H1 (cell line): Measurements from ENCODE around the gene CA5A. TPM values are rescaled to one million over a fixed set of nuclear protein-coding genes. Genes with fewer than 3 reads are reported as not detected.
"Not testable (repeated sequence)": the region's sequence is repeated elsewhere in the genome, so short reads cannot be mapped to it uniquely, and the experiment has no call there.

ENCODE experiments used
- CTCF ChIA-PET: fragments of 300-600 bp; sonication (Branson Sonifier 250); formaldehyde crosslinking; loops from one replicate; lab custom pipeline; 2021; ENCODE audit not compliant: partially characterized antibody; lab: Charles Lee
- POLR2A ChIA-PET: fragments of 300-600 bp; sonication (Branson Sonifier 250); formaldehyde crosslinking; loops from one replicate; lab custom pipeline; 2021; ENCODE audit warnings: inconsistent platforms; ENCODE audit not compliant: partially characterized antibody; lab: Charles Lee
- DNase-seq, 2 experiments: peaks; one replicate each; pipeline versions ENCODE4 v3.0.0 to v3.0.0-alpha.2; 2010 to 2022; ENCODE audit warnings: low spot score in 2 of 2, low read depth in 1 of 2, mixed read lengths in 1 of 2
- FAIRE-seq: peaks from 2 replicates; lab custom pipeline; 2011; peaks lifted over from hg19 to GRCh38; lab: Jason Lieb, UNC
- H2AFZ ChIP-seq: 2 replicates; pipeline ENCODE4 v1.8.1; 2012; ENCODE audit warnings: low read length, inconsistent platforms
- H2AK5ac ChIP-seq: 2 replicates; pipeline ENCODE4 v1.6.1; 2013; ENCODE audit warnings: low read depth, low read length
- H2BK120ac ChIP-seq: replicated peaks from 2 replicates; pipeline ENCODE3; 2013; ENCODE audit warnings: low read depth, low read length, inconsistent platforms
- H2BK12ac ChIP-seq: 2 replicates; pipeline ENCODE4 v1.6.1; 2013; ENCODE audit warnings: low read depth, low read length
- H2BK15ac ChIP-seq: 2 replicates; pipeline ENCODE4 v1.6.1; 2013; ENCODE audit warnings: low read length
- H2BK20ac ChIP-seq: 2 replicates; pipeline ENCODE4 v1.6.1; 2013; ENCODE audit warnings: low read length
- H2BK5ac ChIP-seq: 2 replicates; pipeline ENCODE4 v1.6.1; 2013; ENCODE audit warnings: low read depth, low read length
- H3K14ac ChIP-seq: 2 replicates; pipeline ENCODE4 v1.6.1; 2013; ENCODE audit warnings: inconsistent platforms; ENCODE audit not compliant: insufficient read length
- H3K18ac ChIP-seq: 2 replicates; pipeline ENCODE4 v1.6.1; 2013; ENCODE audit warnings: low read length; ENCODE audit errors: extremely low read depth
- H3K23ac ChIP-seq: 2 replicates; pipeline ENCODE4 v1.6.1; 2013; ENCODE audit warnings: inconsistent platforms; ENCODE audit not compliant: insufficient read length
- H3K23me2 ChIP-seq: 2 replicates; pipeline ENCODE4 v1.6.1; 2013; ENCODE audit warnings: low read depth, low read length
- H3K27ac ChIP-seq: 2 replicates; pipeline ENCODE4 v1.6.1; 2011; ENCODE audit warnings: low read depth, low read length, inconsistent platforms
- H3K27me3 ChIP-seq, 4 experiments: replicated peaks in 1 of 4; 1 replicate in 1 of 4; 2 replicates in 3 of 4; pipeline versions ENCODE4 v1.6.1 to v1.8.1; 2011 to 2013; ENCODE audit warnings: low read length in 3 of 4, mild to moderate bottlenecking in 3 of 4, inconsistent platforms in 2 of 4, mixed read lengths in 2 of 4, moderate library complexity in 1 of 4; ENCODE audit not compliant: control insufficient read depth in 3 of 4, insufficient read depth in 3 of 4; ENCODE audit errors: extremely low read depth in 1 of 4
- H3K36me3 ChIP-seq, 4 experiments: 2 replicates each; pipeline versions ENCODE4 v1.6.1 to v1.8.1; 2011 to 2013; ENCODE audit warnings: mild to moderate bottlenecking in 4 of 4, low read length in 3 of 4, moderate library complexity in 2 of 4, control low read depth in 1 of 4, inconsistent platforms in 1 of 4; ENCODE audit not compliant: insufficient read depth in 4 of 4, control insufficient read depth in 2 of 4
- H3K4ac ChIP-seq: replicated peaks from 2 replicates; pipeline ENCODE3; 2013; ENCODE audit warnings: low read length, low read depth, mixed read lengths, inconsistent platforms; ENCODE audit not compliant: insufficient read length
- H3K4me1 ChIP-seq, 4 experiments: replicated peaks in 1 of 4; 1 replicate in 1 of 4; 2 replicates in 3 of 4; pipeline versions ENCODE4 v1.6.1 to v1.8.1; 2011 to 2013; ENCODE audit warnings: low read length in 3 of 4, inconsistent platforms in 2 of 4, mixed read lengths in 1 of 4; ENCODE audit not compliant: insufficient read depth in 4 of 4, control insufficient read depth in 3 of 4
- H3K4me2 ChIP-seq, 2 experiments: 2 replicates each; pipeline versions ENCODE4 v1.6.1 to v1.8.1; 2011 to 2013; ENCODE audit warnings: low read depth in 2 of 2, low read length in 2 of 2, control low read depth in 1 of 2, inconsistent platforms in 1 of 2, mild to moderate bottlenecking in 1 of 2; ENCODE audit not compliant: insufficient read depth in 1 of 2
- H3K4me3 ChIP-seq, 4 experiments: fragments of 200-600, 300-600 bp in 1 of 4; sonication (generic), shearing (Covaris generic), sonication (Bioruptor Twin) in 1 of 4; 2 replicates each; pipeline versions ENCODE4 v1.5.1 to v1.8.1; 2011 to 2016; ENCODE audit warnings: low read length in 4 of 4, low read depth in 3 of 4, control low read depth in 2 of 4, inconsistent platforms in 2 of 4, mild to moderate bottlenecking in 2 of 4, mixed read lengths in 1 of 4, moderate library complexity in 1 of 4; ENCODE audit not compliant: insufficient read depth in 2 of 4; ENCODE audit errors: extremely low read depth in 1 of 4
- H3K56ac ChIP-seq: replicated peaks from 2 replicates; pipeline ENCODE3; 2013; ENCODE audit warnings: low read depth, mild to moderate bottlenecking, mixed read lengths, low read length, inconsistent platforms; ENCODE audit not compliant: insufficient read length
- H3K79me1 ChIP-seq: 2 replicates; pipeline ENCODE4 v1.6.1; 2013; ENCODE audit warnings: low read depth, low read length, control low read depth
- H3K79me2 ChIP-seq, 2 experiments: 2 replicates each; pipeline versions ENCODE4 v1.6.1 to v1.8.1; 2012 to 2013; ENCODE audit warnings: low read length in 2 of 2, mild to moderate bottlenecking in 2 of 2, inconsistent platforms in 1 of 2; ENCODE audit not compliant: insufficient read depth in 2 of 2, control insufficient read depth in 1 of 2
- H3K9ac ChIP-seq, 4 experiments: replicated peaks in 1 of 4; 1 replicate in 1 of 4; 2 replicates in 3 of 4; pipeline versions ENCODE4 v1.6.1 to v1.8.1; 2011 to 2013; ENCODE audit warnings: low read depth in 3 of 4, low read length in 3 of 4, control low read depth in 2 of 4, mild to moderate bottlenecking in 2 of 4, moderate library complexity in 2 of 4, inconsistent platforms in 1 of 4; ENCODE audit errors: extremely low read depth in 1 of 4
- H3K9me3 ChIP-seq, 2 experiments: 2 replicates each; pipeline versions ENCODE4 v1.6.1 to v1.8.1; 2012 to 2013; ENCODE audit warnings: mild to moderate bottlenecking in 2 of 2, moderate library complexity in 2 of 2, control low read depth in 1 of 2, inconsistent platforms in 1 of 2, low read depth in 1 of 2, low read length in 1 of 2, mixed read lengths in 1 of 2; ENCODE audit not compliant: insufficient read depth in 2 of 2
- H4K20me1 ChIP-seq, 2 experiments: replicated peaks in 1 of 2; 2 replicates each; pipeline versions ENCODE3 to v1.8.1; 2011 to 2013; ENCODE audit warnings: inconsistent platforms in 2 of 2, low read length in 2 of 2, mild to moderate bottlenecking in 1 of 2; ENCODE audit not compliant: insufficient read depth in 2 of 2, control insufficient read depth in 1 of 2
- H4K5ac ChIP-seq: 2 replicates; pipeline ENCODE4 v1.6.1; 2013; ENCODE audit warnings: low read length, low read depth, mixed read lengths, inconsistent platforms; ENCODE audit not compliant: insufficient read length
- H4K8ac ChIP-seq: 2 replicates; pipeline ENCODE4 v1.8.0; 2013; ENCODE audit warnings: mild to moderate bottlenecking, moderate library complexity, low read length, inconsistent platforms; ENCODE audit not compliant: insufficient read depth; ENCODE audit errors: extremely low read depth
- H4K91ac ChIP-seq: replicated peaks from 2 replicates; pipeline ENCODE3; 2013; ENCODE audit warnings: low read length, mixed read lengths, inconsistent platforms; ENCODE audit not compliant: insufficient read length
- HDAC2 ChIP-seq, 2 experiments: fragments of 300-600 bp in 1 of 2; sonication (generic) in 1 of 2; IDR thresholded peaks; 2 replicates each; pipeline ENCODE4 v1.6.1; 2011 to 2012; ENCODE audit warnings: low read depth in 2 of 2, low read length in 2 of 2, mild to moderate bottlenecking in 2 of 2, moderate library complexity in 2 of 2, borderline replicate concordance in 1 of 2, inconsistent platforms in 1 of 2
- KDM4A ChIP-seq: IDR thresholded peaks from one replicate; pipeline ENCODE4 v1.7.1; 2012; ENCODE audit warnings: low read depth, mild to moderate bottlenecking, moderate library complexity, low read length, inconsistent platforms; ENCODE audit not compliant: severe bottlenecking
- SAP30 ChIP-seq: fragments of 300-600 bp; sonication (generic); IDR thresholded peaks from 2 replicates; pipeline ENCODE4 v1.7.1; 2012; ENCODE audit warnings: low read length, moderate library complexity, mild to moderate bottlenecking, inconsistent platforms; ENCODE audit not compliant: insufficient read depth, insufficient replicate concordance
- SUZ12 ChIP-seq: fragments of 200-600 bp; sonication (generic); IDR thresholded peaks from 2 replicates; pipeline ENCODE4 v1.6.1; 2012; ENCODE audit warnings: mild to moderate bottlenecking, inconsistent platforms, low read length, moderate library complexity, mixed read lengths
- WGBS, 2 experiments: shearing (Covaris generic) in 1 of 2; methylation state at CpG; one replicate each; pipeline versions ENCODE4 v1.1.6 to v1.1.7; 2013 to 2015; ENCODE audit warnings: low lambda C conversion rate in 2 of 2, mixed read lengths in 2 of 2, inconsistent platforms in 1 of 2, low coverage in 1 of 2, missing lambda C conversion rate in 1 of 2; ENCODE audit not compliant: insufficient replicate concordance in 2 of 2, insufficient coverage in 1 of 2, insufficient read length in 1 of 2; ENCODE audit errors: extremely low coverage in 1 of 2, missing lambda C conversion rate in 1 of 2; 5-methylcytosine and 5-hydroxymethylcytosine counted together
- polyA plus RNA-seq, 7 experiments: library from polyadenylated mRNA; depleted of rRNA in 3 of 7; stranded (reverse) in 5 of 7; unstranded in 2 of 7; fragments of >200 nt in 5 of 7; fragments of 200-250 nt in 2 of 7; gene quantifications; 1 replicate in 5 of 7; 2 replicates in 1 of 7; 4 replicates in 1 of 7; pipeline versions ENCODE4 v1.2.1 to v1.2.3, GENCODE V29; 2011 to 2013; ENCODE audit warnings: missing spikeins in 2 of 7, mixed read lengths in 2 of 7
- total RNA-seq: library from RNA; stranded (reverse); fragmentation: NEBNext Ultra II Directional; extraction: Animal tissue kit (Norgen Biotek cat#: 25700); gene quantifications from 2 replicates; pipeline ENCODE4 v1.2.1, GENCODE V29; 2021

The CA5A gene
- total and polyA plus RNA-seq, 2 of the 8 experiments (the other 6 are each of a cell fraction or from before 2014, with no cell fraction given) = not detected

GRCh38 chr16:87868254-87869029 lies 67.9 kb downstream of the CA5A start:
- H2BK120ac ChIP-seq, H3K23me2 ChIP-seq, H4K5ac ChIP-seq, H3K23ac ChIP-seq, H3K18ac ChIP-seq, H3K56ac ChIP-seq, H2AFZ ChIP-seq, H3K14ac ChIP-seq, H2AK5ac ChIP-seq, DNase-seq, H3K9me3 ChIP-seq, H2BK12ac ChIP-seq, H4K8ac ChIP-seq, H2BK15ac ChIP-seq, FAIRE-seq, H3K79me1 ChIP-seq, H3K27ac ChIP-seq, H2BK5ac ChIP-seq, H3K4ac ChIP-seq, H4K91ac ChIP-seq, H2BK20ac ChIP-seq: not testable (repeated sequence)
- Histone ChIP-seq H3K27me3 (peaks cover 0 to 33% (median 20%) of the 10 kb centered on the region in 4 experiments; a peak in 5 of 7 replicates), H3K79me2 (peaks cover 4 to 47% of the 10 kb centered on the region in 2 experiments; a peak in 3 of 4 replicates), H3K4me2 (peak overlapping the region; percentile 86 to 87), H4K20me1 (peaks cover 7 to 14% of the 10 kb centered on the region in 2 experiments), H3K36me3 (peaks cover 0 to 20% (median under 1%) of the 10 kb centered on the region in 4 experiments; a peak in 3 of 8 replicates), H3K4me1 (peaks cover 12 to 21% (median 14%) of the 10 kb centered on the region in 4 experiments), H3K4me3 (peak overlapping the region; percentile 59 to 74 (median 65)), H3K9ac (peak overlapping the region in 3 of 4 experiments; percentile 34 to 74 (median 53); a peak in 3 of 7 replicates)
- ChIA-PET CTCF (interaction anchor here (4.9 to 12.4 kb wide), 2 partner anchors 17 to 89 kb away, joined by 17 to 181 read pairs; no protein-coding TSS in a partner anchor), POLR2A (interaction anchor here (0.6 to 22.5 kb wide), 22 partner anchors 12 to 869 kb away, joined by 3 to 507 read pairs (median 5); partner anchors contain the start of genes BANP and KLHDC4)
- WGBS, 2 experiments = 5% methylated on average over 31 of the region's 37 CpGs; no CpG with 5 or more reads in 1 of the 2 experiments
- TF ChIP-seq HDAC2 (IDR thresholded peaks at IDR 0.05; ENCODE audit: borderline replicate concordance in 1 of 2, low read depth in 2 of 2, low read length in 2 of 2) = 0 out of 4 replicates have a peak, but pooled peaks of 1 of the 2 experiments have one; percentile 26
- TF ChIP-seq SAP30 = peak; percentile 91
- TF ChIP-seq KDM4A = peak; percentile 28
- peak; percentile 34; the same call in 1 of the 2 replicates for TF ChIP-seq SUZ12
